Tibial nerve (tissue), 4 donors: ENCODE measurements around the gene PEX12. TPM values are rescaled to one million over a fixed set of nuclear protein-coding genes. Genes with fewer than 3 reads are reported as not detected.

Experiments used
- DNase-seq, 2 donors: peaks; one replicate each; pipeline ENCODE4 v3.0.0-alpha.2; 2019; ENCODE audit warnings: low spot score in 2 of 2
- H3K27ac ChIP-seq, 4 donors: fragments of 200-600 bp; sonication (generic) in 3 of 4; one replicate each; pipeline ENCODE4 v1.5.1; 2017 to 2019; ENCODE audit warnings: mild to moderate bottlenecking in 1 of 4
- H3K27me3 ChIP-seq, 2 donors: fragments of 200-600 bp; sonication (generic) in 1 of 2; one replicate each; pipeline versions ENCODE4 v1.5.1 to v1.6.0; 2017 to 2019
- H3K36me3 ChIP-seq, 3 donors: fragments of 200-600 bp; sonication (generic); one replicate each; pipeline ENCODE4 v1.5.1; 2018 to 2019
- H3K4me1 ChIP-seq, 4 donors: fragments of 200-600 bp; sonication (generic) in 3 of 4; one replicate each; pipeline ENCODE4 v1.5.1; 2017 to 2019
- H3K4me3 ChIP-seq, 4 donors: fragments of 200-600 bp; sonication (generic) in 3 of 4; one replicate each; pipeline ENCODE4 v1.5.1; 2017 to 2019; ENCODE audit warnings: mild to moderate bottlenecking in 1 of 4, moderate library complexity in 1 of 4
- H3K9me3 ChIP-seq, 4 donors: fragments of 200-600 bp; sonication (generic) in 3 of 4; one replicate each; pipeline ENCODE4 v1.5.1; 2017 to 2019
- CTCF ChIP-seq, 5 experiments: fragments of 200-600 bp in 3 of 5; fragments of 450-650 bp in 2 of 5; sonication (generic) in 3 of 5; IDR thresholded peaks; one replicate each; pipeline ENCODE4 v1.5.1; 2016 to 2019; ENCODE audit warnings: antibody characterized with exemption in 5 of 5, mild to moderate bottlenecking in 3 of 5, moderate library complexity in 2 of 5
- EP300 ChIP-seq, 2 donors: sonication (generic); formaldehyde crosslinking; IDR thresholded peaks; one replicate each; pipeline ENCODE4 v1.6.1; 2017; ENCODE audit warnings: antibody characterized with exemption in 2 of 2, mild to moderate bottlenecking in 1 of 2
- POLR2A ChIP-seq, 2 donors: fragments of 450-650 bp; IDR thresholded peaks; one replicate each; pipeline ENCODE4 v1.6.1; 2017; ENCODE audit warnings: antibody characterized with exemption in 2 of 2, mild to moderate bottlenecking in 2 of 2, moderate library complexity in 2 of 2
- WGBS, 2 donors: methylation state at CpG; one replicate each; pipeline ENCODE4 v1.1.5; 2018; 5-methylcytosine and 5-hydroxymethylcytosine counted together
- total RNA-seq, 4 donors: library from RNA; depleted of rRNA; stranded (reverse); fragments of >200 nt; gene quantifications; one replicate each; pipeline ENCODE4 v1.1.0, GENCODE V29; 2016

The PEX12 gene
- total RNA-seq, 4 donors from 2014 or later, result 4.2 to 10.8 (median 9.7) TPM

GRCh38 chr17:35596072-35596471, 17.7 kb upstream of the PEX12 start:
- TF ChIP-seq POLR2A (IDR thresholded peaks at IDR 0.05) (no peak), EP300 (IDR thresholded peaks at IDR 0.05) (no peak), CTCF (IDR thresholded peaks at IDR 0.05) (no peak)
- H3K4me3 ChIP-seq, result no peak overlapping the region
- peaks cover 0 to 75% (median 9%) of the 10 kb centered on the region in 3 donors for H3K36me3 ChIP-seq
- no peak for DNase-seq
- H3K4me1 ChIP-seq, result peaks cover 0 to 23% (median 0%) of the 10 kb centered on the region in 4 donors
- H3K9me3 ChIP-seq, result no peaks in the 10 kb centered on the region
- H3K27ac ChIP-seq, result no peak overlapping the region
- 88 to 89% methylated on average over 4 of the region's 4 CpGs for WGBS, 2 donors
- H3K27me3 ChIP-seq, result no peaks in the 10 kb centered on the region

GRCh38 chr17:35588196-35588920, 10.0 kb upstream of the PEX12 start:
- Histone ChIP-seq H3K4me3 (peak overlapping the region; percentile 85 to 93 (median 86)), H3K27ac (peak overlapping the region in 2 of 4 donors; percentile 94 to 95)

DNA sequence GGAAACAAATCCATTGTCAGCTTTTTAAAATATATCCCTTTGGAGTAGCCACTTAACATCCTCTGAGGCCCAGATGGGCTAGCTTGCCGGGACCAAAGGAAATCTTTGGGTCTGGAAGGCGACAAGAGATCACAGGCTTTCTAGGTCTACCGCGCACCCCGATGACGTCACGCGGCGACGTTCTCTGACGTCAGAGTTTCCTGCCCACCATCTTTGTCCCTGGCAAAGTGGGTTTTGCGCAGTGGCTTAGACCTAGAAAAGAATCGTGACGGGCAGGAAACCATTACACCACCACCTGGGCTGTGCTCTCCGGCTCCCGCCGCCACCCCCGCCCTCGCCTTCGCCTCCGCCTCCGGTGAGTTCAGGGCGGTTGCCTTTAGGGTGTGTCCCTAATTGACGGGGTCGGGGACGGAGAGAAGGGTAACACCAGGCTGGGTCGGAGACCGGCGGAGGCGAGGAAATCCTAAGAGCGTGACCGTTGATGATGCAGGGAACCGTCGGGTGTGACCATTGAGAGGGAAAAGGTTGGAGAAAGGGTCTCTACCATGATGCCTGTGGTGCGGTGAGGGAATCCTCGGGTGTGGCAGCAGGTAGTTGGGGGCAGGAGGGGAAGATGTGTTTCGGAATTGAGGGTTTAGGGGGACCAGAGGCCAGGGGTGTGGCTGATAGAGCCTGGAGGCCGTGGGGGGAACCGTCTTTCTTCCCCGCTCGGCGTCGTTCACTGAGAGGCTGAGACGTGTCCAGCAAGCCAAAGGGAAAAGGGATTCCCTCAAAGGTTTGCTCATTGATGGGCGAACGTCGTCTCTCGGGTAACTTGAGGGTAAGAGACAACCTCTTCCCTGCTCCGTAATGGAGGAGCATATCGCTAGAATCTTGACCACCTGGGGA, 8.9 kb upstream of the PEX12 start, which contains the start of gene AP2B1:
Gene AP2B1 (plus strand): TSS at position 249 of the 888 bp plus-strand sequence. CDS start 6,709 bp downstream, outside the sequence.
- WGBS, 2 donors, result 0% methylated on average over 50 of the region's 50 CpGs
- Histone ChIP-seq H3K27ac (peak within 1 kb of the TSS; percentile 72 to 95 (median 94)), H3K4me1 (peaks cover 3 to 32% (median 12%) of the 10 kb centered on the region in 4 donors), H3K27me3 (no peaks in the 10 kb centered on the region), H3K36me3 (peaks cover 0 to 5% (median 0%) of the 10 kb centered on the region in 3 donors), H3K4me3 (peak within 1 kb of the TSS; percentile 85 to 93 (median 86)), H3K9me3 (no peaks in the 10 kb centered on the region)
- DNase-seq, result peak; percentile 93 to 98
- TF ChIP-seq CTCF (IDR thresholded peaks at IDR 0.05) (peak in 2 of 5 experiments; percentile 20 to 43), POLR2A (IDR thresholded peaks at IDR 0.05) (peak; percentile 60 to 68), EP300 (IDR thresholded peaks at IDR 0.05) (peak; percentile 91 to 95)

More at GRCh38 chr17:35588196-35588920, 10.0 kb upstream of the PEX12 start:
- DNase-seq, result no peak
- Histone ChIP-seq H3K36me3 (peaks cover 0 to 5% (median 0%) of the 10 kb centered on the region in 3 donors), H3K27me3 (no peaks in the 10 kb centered on the region), H3K4me1 (peaks cover 3 to 41% (median 12%) of the 10 kb centered on the region in 4 donors), H3K9me3 (no peaks in the 10 kb centered on the region)
- TF ChIP-seq POLR2A (IDR thresholded peaks at IDR 0.05) (no peak), CTCF (IDR thresholded peaks at IDR 0.05) (no peak), EP300 (IDR thresholded peaks at IDR 0.05) (no peak)
- 69 to 73% methylated on average over 12 of the region's 12 CpGs for WGBS, 2 donors

GRCh38 chr17:35586569-35587073, 8.2 kb upstream of the PEX12 start:
- Histone ChIP-seq H3K9me3 (no peaks in the 10 kb centered on the region), H3K4me3 (peak overlapping the region; percentile 85 to 93 (median 86)), H3K4me1 (peaks cover 3 to 32% (median 12%) of the 10 kb centered on the region in 4 donors), H3K36me3 (peaks cover 0 to 5% (median 0%) of the 10 kb centered on the region in 3 donors), H3K27ac (peak overlapping the region; percentile 72 to 95 (median 94)), H3K27me3 (no peaks in the 10 kb centered on the region)
- WGBS, 2 donors, result 28 to 33% methylated on average over 7 of the region's 7 CpGs
- TF ChIP-seq EP300 (IDR thresholded peaks at IDR 0.05) (no peak), POLR2A (IDR thresholded peaks at IDR 0.05) (no peak), CTCF (IDR thresholded peaks at IDR 0.05) (no peak)
- no peak for DNase-seq
